Suprapubic skin (tissue), 4 donors: ENCODE data around the gene FNBP1L.

Source experiments
- EP300 ChIP-seq: sonication (generic); formaldehyde crosslinking; IDR thresholded peaks from one replicate; pipeline ENCODE4 v1.6.1; 2017; ENCODE audit warnings: antibody characterized with exemption
- POLR2A ChIP-seq, 2 donors: fragments of 450-650 bp; IDR thresholded peaks; one replicate each; pipeline ENCODE4 v1.6.1; 2017; ENCODE audit warnings: antibody characterized with exemption in 2 of 2, mild to moderate bottlenecking in 2 of 2, moderate library complexity in 2 of 2
- POLR2AphosphoS5 ChIP-seq, 3 donors: sonication (generic); formaldehyde crosslinking; IDR thresholded peaks; one replicate each; pipeline ENCODE4 v1.6.1; 2017; ENCODE audit warnings: antibody characterized with exemption in 3 of 3
- TF ChIP-seq, protein P1 (sequence below), 2 donors: fragments of 200-600 bp in 1 of 2; fragments of 450-650 bp in 1 of 2; sonication (generic) in 1 of 2; IDR thresholded peaks; one replicate each; pipeline ENCODE4 v1.5.1; 2016 to 2019; ENCODE audit warnings: antibody characterized with exemption in 2 of 2, mild to moderate bottlenecking in 1 of 2, moderate library complexity in 1 of 2

GRCh38 chr1:93549811-93550210 lies 101.9 kb downstream of the FNBP1L start:
- TF ChIP-seq, protein P1, sequence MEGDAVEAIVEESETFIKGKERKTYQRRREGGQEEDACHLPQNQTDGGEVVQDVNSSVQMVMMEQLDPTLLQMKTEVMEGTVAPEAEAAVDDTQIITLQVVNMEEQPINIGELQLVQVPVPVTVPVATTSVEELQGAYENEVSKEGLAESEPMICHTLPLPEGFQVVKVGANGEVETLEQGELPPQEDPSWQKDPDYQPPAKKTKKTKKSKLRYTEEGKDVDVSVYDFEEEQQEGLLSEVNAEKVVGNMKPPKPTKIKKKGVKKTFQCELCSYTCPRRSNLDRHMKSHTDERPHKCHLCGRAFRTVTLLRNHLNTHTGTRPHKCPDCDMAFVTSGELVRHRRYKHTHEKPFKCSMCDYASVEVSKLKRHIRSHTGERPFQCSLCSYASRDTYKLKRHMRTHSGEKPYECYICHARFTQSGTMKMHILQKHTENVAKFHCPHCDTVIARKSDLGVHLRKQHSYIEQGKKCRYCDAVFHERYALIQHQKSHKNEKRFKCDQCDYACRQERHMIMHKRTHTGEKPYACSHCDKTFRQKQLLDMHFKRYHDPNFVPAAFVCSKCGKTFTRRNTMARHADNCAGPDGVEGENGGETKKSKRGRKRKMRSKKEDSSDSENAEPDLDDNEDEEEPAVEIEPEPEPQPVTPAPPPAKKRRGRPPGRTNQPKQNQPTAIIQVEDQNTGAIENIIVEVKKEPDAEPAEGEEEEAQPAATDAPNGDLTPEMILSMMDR (IDR thresholded peaks at IDR 0.05): no peak
- TF ChIP-seq POLR2A (IDR thresholded peaks at IDR 0.05) (no peak), POLR2AphosphoS5 (IDR thresholded peaks at IDR 0.05) (no peak), EP300 (no peak)
